CD4-positive, alpha-beta T cell treated with Interleukin-21 for 1 hour (primary cell): ENCODE results near the gene KIAA0513.
A peak's percentile ranks its signal among the peaks of the same experiment; 100 is the strongest.
"Not testable (repeated sequence)": the region's sequence is repeated elsewhere in the genome, so short reads cannot be mapped to it uniquely, and the experiment has no call there.

Source experiments
- DNase-seq: peaks from one replicate; pipeline ENCODE4 v3.0.0-alpha.2; 2020

Gene KIAA0513

DNA sequence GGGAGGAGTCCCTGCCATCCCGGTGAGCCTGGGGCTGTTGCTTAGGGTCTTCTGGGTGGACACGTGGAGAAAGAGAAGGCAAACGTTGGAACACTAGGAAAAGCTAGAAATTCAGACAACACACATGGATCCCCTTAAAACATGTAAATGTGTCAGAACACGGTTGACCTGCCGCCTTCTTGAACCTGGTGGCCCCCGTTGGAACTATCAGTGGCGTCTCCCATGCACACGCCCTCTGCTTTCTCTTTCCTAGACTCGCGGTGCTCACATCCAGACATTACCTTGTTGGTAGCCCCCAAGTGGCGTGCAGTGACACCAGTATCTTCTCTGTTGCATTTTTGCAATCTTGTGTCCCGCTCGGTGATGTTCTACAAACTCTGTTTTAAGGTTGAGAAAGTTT, 66.1 kb downstream of the KIAA0513 start:
- no peak for DNase-seq

DNA sequence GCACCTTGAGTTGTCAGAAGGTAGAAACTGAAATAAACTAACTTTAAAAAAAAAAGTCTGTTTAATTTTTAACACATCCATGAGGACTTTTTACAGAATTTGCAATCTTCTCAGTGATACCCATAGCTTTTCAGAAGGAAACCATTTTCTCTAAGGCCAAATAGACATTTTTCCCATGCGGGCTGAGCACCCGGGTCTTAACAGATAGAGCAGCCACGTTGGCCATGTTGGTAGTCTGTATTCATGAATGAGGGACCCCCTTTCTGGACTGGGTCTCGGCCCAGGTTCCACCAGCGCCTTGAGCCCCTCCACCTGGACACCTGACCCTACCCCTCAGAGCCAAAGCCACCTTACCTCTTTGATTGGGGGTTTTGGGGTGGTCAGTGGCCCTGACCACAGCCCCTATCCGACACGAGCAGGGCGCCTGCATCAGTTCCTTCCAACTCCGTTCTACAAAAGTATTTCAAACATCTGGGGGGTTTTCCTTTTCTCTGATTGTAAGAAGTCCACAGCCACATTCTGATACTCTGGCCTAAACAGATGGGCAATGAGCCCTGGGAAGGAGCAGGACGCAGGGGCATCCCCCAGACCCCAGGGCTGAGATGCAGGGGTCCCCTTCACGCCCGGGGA, 66.7 kb downstream of the KIAA0513 start:
- DNase-seq, result no peak

DNA sequence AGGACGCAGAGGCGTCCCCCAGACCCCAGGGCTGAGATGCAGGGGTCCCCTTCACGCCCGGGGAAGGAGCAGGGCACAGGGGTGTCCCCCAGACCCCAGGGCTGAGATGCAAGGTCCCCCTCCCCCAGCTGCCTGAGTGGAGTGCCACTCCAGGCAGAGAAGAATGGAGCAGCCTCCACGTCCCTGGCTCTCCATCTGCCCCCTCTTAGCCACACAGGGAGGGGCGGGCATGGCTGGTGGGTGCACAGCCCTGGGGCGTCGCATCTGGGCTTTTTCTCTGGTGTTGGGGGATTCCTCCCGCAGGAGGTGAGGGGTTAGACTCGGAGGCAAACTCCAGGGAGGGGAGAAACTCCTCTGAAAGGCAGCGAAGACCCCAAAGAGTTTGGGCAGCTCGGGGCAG, 67.2 kb downstream of the KIAA0513 start:
- DNase-seq, result no peak

DNA sequence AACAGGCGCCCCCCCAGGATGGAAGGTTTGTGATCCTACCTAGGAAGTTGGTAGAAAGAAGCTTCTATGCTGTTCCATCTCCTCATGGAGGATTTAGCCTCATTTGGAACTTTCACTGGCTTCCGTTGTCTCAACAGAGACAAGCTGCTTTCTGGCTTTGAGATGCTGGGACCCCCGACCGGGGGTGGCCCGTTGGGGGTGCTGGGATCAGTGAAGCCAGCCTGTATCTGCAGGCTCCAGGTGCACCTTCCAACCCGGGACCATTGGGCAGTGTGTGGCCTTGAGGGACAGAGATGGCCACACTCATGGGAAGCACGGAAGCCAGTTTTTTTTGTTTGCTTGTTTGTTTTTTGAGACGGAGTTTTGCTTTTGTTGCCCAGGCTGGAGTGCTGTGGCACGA, 69.3 kb downstream of the KIAA0513 start:
- no peak for DNase-seq

DNA sequence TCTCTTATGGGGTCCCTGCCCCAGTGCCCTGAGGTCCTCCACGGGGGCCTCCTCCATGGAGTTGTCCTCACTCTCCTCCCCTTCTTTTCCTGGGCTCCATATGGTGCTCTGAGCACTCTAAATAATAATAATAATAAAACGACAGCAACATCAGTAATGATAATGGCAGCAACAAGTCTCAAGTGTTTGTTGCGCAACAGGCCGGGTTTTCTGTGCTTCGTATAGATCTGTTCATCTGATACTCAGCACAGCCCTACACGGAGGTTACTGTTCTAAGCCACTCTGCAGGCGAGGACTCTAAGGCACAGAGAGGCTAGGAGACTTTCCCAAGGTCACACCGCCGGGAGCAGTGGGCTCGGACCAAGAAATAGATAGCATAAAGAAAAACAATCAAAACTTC, 71.0 kb downstream of the KIAA0513 start:
- no peak for DNase-seq

DNA sequence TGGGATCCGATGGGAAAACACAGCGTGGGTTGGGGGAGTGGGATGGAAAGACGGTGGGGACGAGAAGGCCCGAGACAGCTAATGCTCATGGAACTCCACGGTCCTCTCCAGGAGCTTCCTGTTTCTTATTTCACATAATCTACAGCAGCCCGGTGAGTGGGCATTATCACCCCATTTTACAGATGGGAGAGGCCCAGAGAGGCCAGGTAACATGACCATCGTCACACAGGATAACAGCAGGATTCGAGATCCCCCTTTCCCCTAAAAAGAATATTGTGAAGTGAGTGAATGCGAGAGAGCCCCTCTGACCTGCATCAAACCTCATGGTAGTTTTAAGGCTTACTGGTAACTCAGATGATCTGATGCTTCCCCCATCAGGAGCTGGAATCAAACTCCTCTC, 72.7 kb downstream of the KIAA0513 start:
- DNase-seq, result no peak

DNA sequence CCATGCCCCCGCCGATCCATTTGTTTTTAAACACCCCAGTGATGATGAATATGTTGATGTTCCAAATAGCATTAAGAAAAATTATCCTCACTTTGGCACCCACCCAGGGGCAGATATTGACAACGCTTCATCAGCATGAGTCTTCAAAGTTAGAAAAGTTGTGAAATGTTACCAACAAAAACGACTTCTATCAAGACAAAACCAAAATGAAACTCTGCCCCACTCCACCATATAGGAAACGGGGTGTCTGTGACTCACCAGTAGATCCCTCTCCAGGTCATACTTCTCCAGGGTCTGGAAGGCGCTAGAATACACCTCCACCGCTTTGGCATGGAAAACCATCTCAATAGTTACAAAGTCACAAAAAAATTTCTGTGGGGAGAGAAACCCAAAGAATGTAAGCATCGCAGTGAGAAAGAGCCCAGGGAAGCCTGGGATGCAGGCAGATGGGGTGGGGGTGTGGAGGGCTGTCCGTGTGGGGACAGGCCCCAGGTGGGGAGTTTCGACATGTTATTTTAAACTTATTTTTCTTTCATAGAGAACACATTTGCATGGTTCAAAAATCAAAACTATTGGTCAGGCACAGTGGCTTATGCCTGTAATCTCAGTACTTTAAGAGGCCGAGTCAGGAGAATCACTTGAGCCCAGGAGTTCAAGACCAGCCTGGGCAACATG, 74.5 kb downstream of the KIAA0513 start:
- DNase-seq, result no peak

DNA sequence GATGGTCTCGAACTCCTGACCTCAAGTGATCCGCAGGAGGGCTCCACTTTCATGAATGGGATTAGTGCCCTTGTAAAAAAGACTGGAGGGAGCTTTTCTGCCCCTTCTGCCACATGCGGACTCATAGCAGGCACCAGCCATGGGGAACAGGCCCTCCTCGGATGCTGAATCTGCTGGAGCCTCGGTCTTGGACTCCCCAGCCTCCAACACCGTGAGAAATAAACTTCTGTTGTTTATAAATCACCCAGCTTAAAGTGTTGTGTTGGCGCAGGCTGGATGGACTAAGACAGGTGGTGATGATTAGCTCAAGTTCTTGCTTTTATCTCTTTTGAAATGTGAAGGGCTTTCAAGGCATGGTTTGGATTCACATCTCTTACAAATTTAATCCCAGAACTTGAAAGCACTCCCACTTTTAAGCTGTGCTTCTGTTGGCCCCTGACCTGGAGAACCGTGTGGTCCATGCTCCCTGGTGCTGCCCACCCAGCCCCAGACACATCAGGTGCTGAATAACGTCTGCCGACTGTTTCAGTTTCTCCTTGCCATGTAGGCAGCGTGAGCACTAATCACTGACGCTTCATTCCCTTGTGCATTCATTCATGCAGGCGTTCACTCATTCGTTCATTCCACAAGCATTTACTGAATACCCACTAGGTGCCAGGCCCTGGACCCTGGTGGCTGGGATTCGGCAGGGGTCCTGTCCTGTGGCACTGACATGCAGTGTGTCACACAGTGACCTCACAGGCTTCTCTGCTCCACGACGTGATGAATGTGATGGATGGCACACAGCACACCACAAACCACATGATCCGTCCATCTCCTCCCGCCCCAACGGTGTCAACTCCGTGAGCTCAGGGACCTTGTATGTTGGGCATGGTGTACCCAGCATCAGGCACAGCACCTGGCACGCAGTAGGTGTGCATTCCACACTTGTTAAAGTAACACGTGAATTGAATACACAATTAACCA, 75.8 kb downstream of the KIAA0513 start:
- DNase-seq, result no peak

DNA sequence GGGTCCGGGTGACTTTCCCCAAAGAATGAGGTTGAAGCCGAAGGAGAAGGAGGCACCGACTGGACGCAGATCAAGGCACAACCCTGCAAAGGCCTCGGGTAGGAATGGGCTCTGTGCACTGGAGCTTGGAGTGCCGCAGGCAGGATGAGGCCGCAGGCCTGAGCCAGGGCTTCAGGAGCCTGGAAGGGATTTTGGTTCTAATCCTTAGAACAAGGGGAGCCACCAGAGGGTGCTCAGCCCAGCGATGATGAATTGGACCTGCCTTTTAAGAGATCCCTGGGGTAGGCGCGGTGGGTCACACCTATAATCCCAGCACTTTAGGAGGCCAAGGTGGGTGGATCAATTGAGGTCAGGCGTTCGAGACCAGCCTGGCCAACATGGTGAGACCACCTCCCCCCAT, 76.6 kb downstream of the KIAA0513 start:
- DNase-seq, result no peak

DNA sequence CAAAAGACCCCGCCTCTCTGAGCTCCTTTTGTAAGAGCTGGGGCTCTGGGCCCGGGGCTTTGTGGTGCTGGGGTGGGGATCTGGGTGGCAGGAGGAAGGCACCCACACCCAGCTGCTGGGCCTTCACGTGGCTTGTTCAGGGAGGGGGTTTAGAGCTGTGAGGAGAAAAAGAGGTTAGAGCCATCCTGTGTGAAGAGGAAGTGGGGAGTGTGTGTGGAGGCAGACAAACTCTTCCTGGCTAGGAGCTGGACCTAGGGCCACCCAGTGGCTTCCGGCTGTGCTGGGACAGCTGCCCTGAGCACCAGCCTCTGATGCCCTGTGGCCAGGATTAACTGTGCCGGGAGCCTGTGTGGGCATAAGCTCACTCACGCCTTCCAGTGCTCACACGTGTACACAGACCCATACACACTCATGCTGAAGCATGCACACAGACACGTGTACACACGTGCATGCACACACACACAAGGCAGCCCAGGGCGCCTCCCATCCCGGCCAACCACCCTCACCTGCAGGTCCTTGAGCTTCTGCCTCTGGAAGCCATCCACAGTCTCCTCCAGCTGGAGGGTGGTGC, 77.3 kb downstream of the KIAA0513 start:
- peak; percentile 51 for DNase-seq

DNA sequence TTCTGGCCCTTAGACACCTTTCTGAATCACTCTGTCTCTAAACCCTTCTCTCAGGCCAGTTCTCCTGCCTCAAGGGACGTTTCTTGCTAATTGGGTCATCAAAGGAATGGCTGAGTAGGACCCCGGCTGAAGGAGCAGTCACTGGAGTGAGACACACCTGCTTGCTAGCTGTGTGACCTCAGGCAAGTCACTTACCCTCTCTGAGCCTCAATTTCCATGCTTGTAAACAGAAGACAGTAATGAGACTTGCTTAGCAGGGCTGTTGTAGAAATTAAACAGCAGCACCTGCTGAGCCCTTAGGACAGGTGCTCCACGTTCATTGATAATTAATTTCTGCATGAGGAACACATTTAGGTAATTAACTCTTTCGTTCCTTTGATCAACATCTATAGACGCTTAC, 77.9 kb downstream of the KIAA0513 start:
- DNase-seq, result no peak

DNA sequence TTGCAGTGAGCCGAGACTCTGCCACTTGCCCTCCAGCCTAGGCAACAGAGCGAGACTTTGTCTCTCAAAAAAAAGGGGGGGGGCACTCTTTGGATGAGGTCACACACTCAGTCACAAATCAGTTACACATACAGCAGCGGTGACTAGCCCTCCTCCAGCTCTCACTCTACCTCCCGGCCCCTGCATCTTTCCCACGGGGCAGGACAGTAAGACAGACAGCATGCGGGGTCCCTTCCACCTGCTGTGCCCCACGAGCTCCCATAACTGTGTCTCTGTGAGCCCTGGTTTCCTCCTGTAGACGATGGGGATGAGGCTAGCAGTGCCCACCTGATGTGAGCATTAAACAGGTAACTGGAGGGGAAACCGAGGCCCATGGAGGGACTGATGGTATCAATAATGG, 79.5 kb downstream of the KIAA0513 start:
- no peak for DNase-seq

DNA sequence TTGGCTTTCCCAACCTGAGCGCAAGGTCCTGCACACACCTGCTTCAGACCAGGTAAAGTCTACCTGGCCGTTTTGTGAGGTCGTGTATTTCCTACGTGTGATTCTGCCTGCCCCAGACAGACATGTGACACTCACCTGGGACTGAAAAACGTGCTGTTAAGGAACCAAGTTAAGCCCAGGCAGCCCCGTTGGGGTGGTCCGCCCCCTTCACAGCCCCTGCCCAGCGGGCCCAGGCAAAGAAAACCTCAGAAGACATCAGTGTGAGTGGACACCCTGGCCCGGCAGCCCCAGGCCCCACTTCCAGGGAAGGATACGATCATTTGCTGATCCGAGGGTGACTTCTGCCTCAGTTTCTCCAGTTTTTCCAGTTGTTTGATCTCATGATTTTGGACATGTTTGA, 79.9 kb downstream of the KIAA0513 start:
- DNase-seq, result no peak

DNA sequence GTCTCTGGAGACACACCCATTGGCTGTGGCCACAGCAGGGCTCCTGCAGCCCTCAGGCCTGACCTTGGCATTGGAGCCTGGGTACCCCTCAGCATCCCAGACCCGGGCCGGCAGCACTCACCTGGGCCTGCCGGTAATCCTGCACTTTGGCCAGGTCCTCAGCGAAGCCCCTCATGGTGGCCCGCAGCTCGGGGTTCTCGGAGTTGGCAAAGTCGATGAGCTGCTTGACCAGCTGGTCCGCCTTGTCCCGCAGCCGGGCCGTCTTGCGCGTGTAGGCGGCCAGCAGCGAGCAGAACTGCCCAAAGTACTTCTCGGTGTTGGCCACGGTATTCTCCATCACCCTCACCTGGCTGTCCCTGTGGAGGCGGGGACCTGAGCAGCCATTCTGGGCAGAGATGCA, 82.5 kb downstream of the KIAA0513 start:
- no peak for DNase-seq

DNA sequence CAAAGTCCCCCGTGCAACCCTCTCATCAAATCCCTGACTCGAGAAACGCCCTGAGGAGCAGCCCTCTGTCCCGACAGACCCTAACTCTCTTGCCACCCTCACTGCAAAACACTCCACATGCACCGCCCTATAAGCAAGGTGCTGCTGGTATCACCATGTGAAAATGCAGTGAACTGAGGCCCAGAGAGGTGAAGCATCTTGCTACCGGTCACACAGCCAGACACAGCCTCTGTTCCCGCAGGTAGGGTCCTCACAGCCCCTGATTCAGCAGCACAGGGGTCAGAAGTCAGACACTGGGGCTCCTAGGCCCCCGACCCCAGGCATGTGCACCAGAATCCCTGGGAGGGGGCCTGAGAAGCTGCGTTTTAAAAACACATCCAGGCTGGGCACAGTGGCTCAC, 83.6 kb downstream of the KIAA0513 start:
- no peak for DNase-seq

DNA sequence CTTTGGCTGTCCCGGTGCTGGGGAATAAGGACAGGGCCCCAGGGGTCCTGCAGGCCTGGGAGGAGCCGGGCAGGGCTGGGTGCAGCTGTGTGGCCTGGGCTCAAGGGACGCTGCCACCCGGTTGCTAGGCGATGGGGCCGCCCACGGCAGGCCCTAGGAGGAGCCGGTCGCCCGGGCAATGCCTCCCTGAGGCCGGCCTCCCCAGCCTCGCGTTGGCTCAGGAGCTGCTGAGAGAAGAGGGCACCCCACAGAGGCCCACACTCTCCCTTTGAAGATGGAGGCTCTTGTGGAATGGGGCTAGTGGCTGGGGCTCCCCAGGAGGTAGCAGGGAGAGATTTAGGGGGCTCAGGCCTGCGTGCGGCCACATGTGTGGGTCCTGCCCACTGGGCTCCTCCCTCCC, 84.8 kb downstream of the KIAA0513 start, which contains the start of gene CIBAR2:
Gene CIBAR2, minus strand, starts transcription at position 109 of the 400 bp plus-strand sequence. CDS start 120 bp downstream, outside the sequence.
- DNase-seq, result no peak

DNA sequence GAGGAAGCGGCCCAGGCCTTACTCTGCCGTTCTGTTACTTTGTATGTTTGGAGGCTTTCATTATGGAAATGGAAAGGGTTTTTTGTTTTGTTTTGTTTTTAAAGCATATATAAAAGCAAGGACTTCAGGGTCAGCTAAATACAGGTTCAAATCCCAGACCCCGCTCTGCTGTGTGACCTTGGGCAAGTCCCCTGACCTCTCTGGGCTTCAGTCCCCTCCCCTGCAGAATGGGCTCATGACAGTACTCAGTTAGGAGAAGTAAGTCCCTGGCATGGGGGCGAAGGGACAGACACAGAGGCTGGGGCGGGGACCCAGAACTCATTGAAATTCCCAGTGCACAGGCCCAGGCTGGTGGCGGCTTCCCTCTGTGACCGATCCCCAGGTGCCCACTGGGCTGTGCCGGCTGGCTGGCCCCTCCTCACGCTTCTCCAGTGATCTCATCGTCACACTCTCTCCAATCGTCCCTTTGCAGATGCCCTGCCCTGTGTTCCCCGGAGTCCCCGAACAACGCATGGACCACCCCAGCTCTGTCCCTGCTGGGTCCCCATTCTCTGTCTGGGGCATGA, 85.7 kb downstream of the KIAA0513 start:
- DNase-seq, result no peak

DNA sequence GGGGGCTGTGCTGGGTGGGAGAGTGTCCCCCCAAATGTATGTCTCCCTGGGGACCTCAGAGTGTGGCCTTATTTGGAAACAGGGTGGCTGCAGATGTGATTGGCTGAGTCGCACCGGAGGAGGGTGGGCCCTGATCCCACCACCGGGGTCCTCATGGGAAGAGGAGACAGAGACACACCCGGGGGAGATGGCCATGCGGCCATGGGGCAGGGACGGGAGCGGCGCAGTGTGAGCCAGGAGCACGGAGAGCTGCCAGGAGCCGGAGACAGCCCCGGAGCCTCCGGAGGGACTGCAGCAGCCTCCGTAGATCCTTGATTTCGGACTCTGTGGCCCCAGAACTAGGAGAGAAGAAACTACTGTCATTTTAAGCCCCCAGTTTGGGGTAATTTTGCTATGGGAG, 86.3 kb downstream of the KIAA0513 start:
- no peak for DNase-seq

DNA sequence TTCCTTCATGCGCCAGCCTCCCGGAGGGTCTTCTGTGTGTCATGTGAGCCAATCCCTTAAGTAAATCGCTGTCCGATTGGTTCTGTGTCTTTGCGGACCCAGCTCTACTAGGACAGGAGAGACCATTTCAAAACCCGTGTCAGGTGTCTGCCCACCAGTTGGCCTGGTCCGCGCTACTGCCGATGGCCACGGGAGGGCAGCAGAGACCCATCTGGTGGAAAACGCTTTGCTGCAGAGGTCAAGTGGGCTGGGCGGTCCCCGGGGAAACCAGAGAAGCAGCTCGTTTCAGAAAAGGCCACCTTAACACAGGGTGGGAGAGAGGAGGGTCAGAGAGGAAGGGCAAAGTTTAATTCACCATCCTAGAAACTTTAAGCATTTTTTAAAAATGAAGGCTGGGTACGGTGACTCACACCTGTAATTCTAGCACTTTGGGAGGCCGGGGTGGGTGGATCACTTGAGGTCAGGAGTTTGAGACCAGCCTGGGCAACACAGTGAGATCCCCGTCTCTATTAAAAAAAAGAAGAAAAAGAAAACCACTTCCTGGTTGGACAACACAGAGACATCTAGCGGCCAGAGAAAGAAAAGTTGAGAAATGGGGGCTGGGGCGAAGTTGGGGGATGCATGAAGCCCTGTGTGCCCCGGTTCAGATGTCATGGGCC, 87.4 kb downstream of the KIAA0513 start:
- DNase-seq, result peak; percentile 78

DNA sequence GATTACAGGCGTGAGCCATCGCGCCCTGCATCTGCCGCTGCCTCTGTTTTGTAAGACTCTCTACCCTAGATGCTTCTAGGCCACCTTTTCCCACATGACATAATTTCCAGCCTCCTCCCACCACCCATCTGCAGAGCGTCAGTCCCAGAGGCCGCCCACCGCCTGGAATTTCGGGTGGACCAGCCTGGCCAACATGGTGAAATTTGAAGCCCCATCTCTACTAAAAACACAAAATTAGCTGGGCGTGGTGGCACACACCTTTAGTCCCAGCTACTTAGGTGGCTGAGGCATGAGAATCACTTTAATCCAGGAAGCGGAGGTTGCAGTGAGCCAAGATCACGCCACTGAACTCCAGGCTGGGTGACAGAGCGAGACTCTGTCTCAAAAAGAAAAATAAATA, 89.8 kb downstream of the KIAA0513 start:
- DNase-seq, result no peak

DNA sequence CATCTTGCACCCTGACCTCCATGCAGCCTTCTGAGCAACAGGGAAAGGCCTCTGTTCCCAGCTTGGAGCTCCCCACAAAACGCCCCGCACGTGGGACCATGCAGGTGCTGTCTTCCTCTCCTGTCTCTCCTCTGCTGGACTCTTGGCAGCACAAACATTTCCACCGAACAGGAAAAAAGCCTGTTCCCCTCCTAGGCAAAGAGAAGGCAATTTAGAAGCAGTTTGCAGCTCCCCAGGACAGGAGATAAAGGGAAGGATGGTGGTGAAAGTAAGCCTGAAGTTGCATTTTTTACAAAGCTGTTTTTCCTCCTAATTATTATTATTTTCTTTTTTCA, 92.4 kb downstream of the KIAA0513 start:
- DNase-seq, result no peak

DNA sequence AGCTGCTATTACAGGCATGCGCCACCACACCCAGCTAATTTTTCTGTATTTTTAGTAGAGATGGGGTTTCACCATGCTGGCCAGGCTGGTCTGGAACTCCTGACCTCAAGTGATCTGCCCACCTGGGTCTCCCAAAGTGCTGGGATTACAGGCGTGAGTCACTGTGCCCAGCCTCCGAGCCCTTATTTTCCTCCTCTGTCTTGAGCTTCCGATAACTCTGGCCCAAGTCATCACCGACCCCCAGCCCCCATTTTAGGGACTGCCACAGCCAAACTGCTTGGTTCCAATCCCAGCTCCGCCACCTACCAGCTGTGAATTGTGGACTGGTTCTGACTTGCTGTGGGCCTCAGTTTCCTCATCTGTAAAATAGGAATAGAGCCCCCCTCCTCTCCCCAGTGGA, 95.8 kb downstream of the KIAA0513 start:
- DNase-seq, result not testable (repeated sequence)
